Glomerular visceral epithelial cell (primary cell): ENCODE data around the gene TEX14.
"Not testable (repeated sequence)": the region's sequence is repeated elsewhere in the genome, so short reads cannot be mapped to it uniquely, and the experiment has no call there.

Experiments used
- DNase-seq: peaks from one replicate; pipeline ENCODE4 v3.0.0-alpha.2; 2016; ENCODE audit errors: extremely low spot score

The TEX14 gene

GRCh38 chr17:58688521-58688920 lies 3.3 kb downstream of the TEX14 start:
- no peak for DNase-seq

GRCh38 chr17:58686980-58687379 lies 4.9 kb downstream of the TEX14 start:
- no peak for DNase-seq

GRCh38 chr17:58684462-58684861 lies 7.4 kb downstream of the TEX14 start:
- not testable (repeated sequence) for DNase-seq

GRCh38 chr17:58684003-58684402 lies 7.8 kb downstream of the TEX14 start:
- no peak for DNase-seq

GRCh38 chr17:58680038-58680369 lies 11.8 kb downstream of the TEX14 start:
- no peak for DNase-seq

GRCh38 chr17:58679263-58680037 lies 12.4 kb downstream of the TEX14 start:
- DNase-seq, result peak; percentile 92

- DNase-seq, result not testable (repeated sequence)
These were observed 13.6 kb downstream of the TEX14 start for GRCh38 chr17:58678287-58678686.

GRCh38 chr17:58677194-58677880 lies 14.5 kb downstream of the TEX14 start:
- DNase-seq, result no peak

- DNase-seq, result no peak
These were observed 19.9 kb downstream of the TEX14 start for GRCh38 chr17:58671969-58672368.

- no peak for DNase-seq
These were observed 22.0 kb downstream of the TEX14 start for GRCh38 chr17:58669853-58670252.

GRCh38 chr17:58668598-58668935 lies 23.3 kb downstream of the TEX14 start:
- no peak for DNase-seq

- DNase-seq, result peak; percentile 16
These were observed 23.8 kb downstream of the TEX14 start for GRCh38 chr17:58667934-58668597.

- no peak for DNase-seq
These were observed 25.0 kb downstream of the TEX14 start for GRCh38 chr17:58666858-58667267.

GRCh38 chr17:58665946-58666857 lies 25.6 kb downstream of the TEX14 start:
- DNase-seq, result no peak

GRCh38 chr17:58664302-58664701 lies 27.5 kb downstream of the TEX14 start:
- no peak for DNase-seq

- DNase-seq, result no peak
These were observed 30.3 kb downstream of the TEX14 start for GRCh38 chr17:58661499-58661898.

- no peak for DNase-seq
These were observed 31.2 kb downstream of the TEX14 start for GRCh38 chr17:58660621-58661020.

GRCh38 chr17:58659714-58660084 lies 32.1 kb downstream of the TEX14 start:
- DNase-seq, result not testable (repeated sequence)

- peak; percentile 96 for DNase-seq
These were observed 32.8 kb downstream of the TEX14 start for GRCh38 chr17:58658804-58659713.

- DNase-seq, result not testable (repeated sequence)
These were observed 33.7 kb downstream of the TEX14 start for GRCh38 chr17:58657962-58658803.
